IMR-90 (cell line): ENCODE data around the gene L3MBTL4. TPM values are rescaled to one million over a fixed set of nuclear protein-coding genes. Genes with fewer than 3 reads are reported as not detected.

Source experiments
- ATAC-seq: fragments of 200-7000 bp; cut with Tn5 transposase; 2 replicates; pipeline ENCODE4 v1.9.1; 2020; ENCODE audit warnings: low read depth, mild to moderate bottlenecking, moderate library complexity
- BruUV-seq: library from RNA; stranded (reverse); fragments of 400-500 nt; replicated peaks from 2 replicates; lab custom pipeline; 2021; lab: Mats Ljungman, UMichigan
- CTCF ChIA-PET: fragments of 300-600 bp; formaldehyde crosslinking; extraction: SDS; loops from one replicate; lab custom pipeline; 2021; ENCODE audit warnings: antibody characterized with exemption; lab: Yijun Ruan, JAX
- POLR2A ChIA-PET: fragments of 300-600 bp; sonication (Branson Sonifier 250); formaldehyde crosslinking; loops from one replicate; lab custom pipeline; 2022; ENCODE audit warnings: antibody characterized with exemption; ENCODE audit not compliant: unreplicated experiment; lab: Charles Lee
- DNase-seq: peaks from one replicate; pipeline ENCODE4 v3.0.0; 2013
- H2AFZ ChIP-seq: replicated peaks from 2 replicates; pipeline ENCODE3; 2013; ENCODE audit warnings: low read length, mild to moderate bottlenecking; ENCODE audit not compliant: poor library complexity
- H2AK5ac ChIP-seq: 2 replicates; pipeline ENCODE4 v1.6.1; 2013; ENCODE audit warnings: low read depth, low read length, inconsistent platforms
- H2AK9ac ChIP-seq: replicated peaks from 2 replicates; pipeline ENCODE3; 2013; ENCODE audit warnings: mild to moderate bottlenecking, low read depth, low read length, moderate library complexity; ENCODE audit not compliant: poor library complexity
- H2BK120ac ChIP-seq: 2 replicates; pipeline ENCODE4 v1.6.1; 2013; ENCODE audit warnings: low read depth, low read length, inconsistent platforms
- H2BK15ac ChIP-seq: 3 replicates; pipeline ENCODE4 v1.6.1; 2013; ENCODE audit warnings: low read depth, low read length, inconsistent platforms
- H2BK20ac ChIP-seq: 2 replicates; pipeline ENCODE4 v1.6.1; 2013; ENCODE audit warnings: low read depth, mild to moderate bottlenecking, inconsistent platforms, low read length, moderate library complexity
- H2BK5ac ChIP-seq: 2 replicates; pipeline ENCODE4 v1.6.1; 2013; ENCODE audit warnings: mild to moderate bottlenecking, low read depth, low read length, inconsistent platforms; ENCODE audit not compliant: poor library complexity, severe bottlenecking
- H3K14ac ChIP-seq: replicated peaks from 2 replicates; pipeline ENCODE4 v1.6.1; 2013; ENCODE audit warnings: low read depth, low read length, inconsistent platforms
- H3K18ac ChIP-seq: 2 replicates; pipeline ENCODE4 v1.6.1; 2013; ENCODE audit warnings: low read depth, low read length, control low read depth
- H3K23ac ChIP-seq: 2 replicates; pipeline ENCODE4 v1.6.1; 2013; ENCODE audit warnings: low read depth, low read length, inconsistent platforms
- H3K27ac ChIP-seq: 2 replicates; pipeline ENCODE4 v1.5.1; 2013; ENCODE audit warnings: mild to moderate bottlenecking, control low read depth, low read length; ENCODE audit not compliant: insufficient read depth
- H3K27me3 ChIP-seq: 2 replicates; pipeline ENCODE4 v1.6.1; 2013; ENCODE audit warnings: low read length; ENCODE audit not compliant: control insufficient read depth, insufficient read depth
- H3K36me3 ChIP-seq: 2 replicates; pipeline ENCODE4 v1.6.1; 2013; ENCODE audit warnings: low read length, mixed read lengths; ENCODE audit not compliant: control insufficient read depth, insufficient read depth
- H3K4ac ChIP-seq: 2 replicates; pipeline ENCODE4 v1.6.1; 2013; ENCODE audit warnings: low read depth, low read length, inconsistent platforms
- H3K4me1 ChIP-seq: 2 replicates; pipeline ENCODE4 v1.6.1; 2013; ENCODE audit warnings: low read length, mixed read lengths; ENCODE audit not compliant: control insufficient read depth, insufficient read depth
- H3K4me2 ChIP-seq: 2 replicates; pipeline ENCODE4 v1.6.1; 2013; ENCODE audit warnings: low read depth, mild to moderate bottlenecking, control low read depth, low read length, moderate library complexity
- H3K4me3 ChIP-seq: 2 replicates; pipeline ENCODE4 v1.5.1; 2013; ENCODE audit warnings: low read depth, mild to moderate bottlenecking, control low read depth, low read length, moderate library complexity; ENCODE audit not compliant: insufficient read depth
- H3K56ac ChIP-seq: 2 replicates; pipeline ENCODE4 v1.6.1; 2013; ENCODE audit warnings: low read length, inconsistent platforms; ENCODE audit not compliant: insufficient read depth; ENCODE audit errors: extremely low read depth
- H3K79me1 ChIP-seq, 2 experiments: 2 replicates each; pipeline ENCODE4 v1.6.1; 2013; ENCODE audit warnings: low read length in 2 of 2, inconsistent platforms in 1 of 2, low read depth in 1 of 2
- H3K9ac ChIP-seq: 2 replicates; pipeline ENCODE4 v1.6.1; 2013; ENCODE audit warnings: low read depth, low read length, control low read depth
- H3K9me1 ChIP-seq: 2 replicates; pipeline ENCODE4 v1.6.1; 2013; ENCODE audit warnings: low read length, inconsistent platforms; ENCODE audit not compliant: insufficient read depth
- H3K9me3 ChIP-seq: 2 replicates; pipeline ENCODE4 v1.6.1; 2013; ENCODE audit warnings: low read length; ENCODE audit not compliant: control insufficient read depth, insufficient read depth
- H4K20me1 ChIP-seq: 2 replicates; pipeline ENCODE4 v1.6.1; 2013; ENCODE audit warnings: low read length, inconsistent platforms; ENCODE audit not compliant: insufficient read depth
- H4K5ac ChIP-seq: 2 replicates; pipeline ENCODE4 v1.6.1; 2013; ENCODE audit warnings: mild to moderate bottlenecking, low read depth, low read length, control low read depth
- H4K8ac ChIP-seq, 2 experiments: 2 replicates each; pipeline ENCODE4 v1.6.1; 2013; ENCODE audit warnings: low read depth in 2 of 2, low read length in 2 of 2, control low read depth in 1 of 2, inconsistent platforms in 1 of 2
- H4K91ac ChIP-seq: 2 replicates; pipeline ENCODE4 v1.6.1; 2013; ENCODE audit warnings: low read depth, low read length, inconsistent platforms; ENCODE audit not compliant: insufficient read depth
- BHLHE40 ChIP-seq: fragments of 150-350 bp; IDR thresholded peaks from 2 replicates; pipeline ENCODE4 v1.6.1; 2016; ENCODE audit warnings: mild to moderate bottlenecking, low read depth, low read length
- CHD1 ChIP-seq: IDR thresholded peaks from 2 replicates; pipeline ENCODE4 v1.6.1; 2012; ENCODE audit warnings: low read depth, low read length, improper control_type of control experiment
- FOS ChIP-seq: fragments of 150-350 bp; IDR thresholded peaks from 2 replicates; pipeline ENCODE4 v1.6.1; 2016; ENCODE audit warnings: low read depth, low read length
- MAFK ChIP-seq: IDR thresholded peaks from 2 replicates; pipeline ENCODE4 v1.6.1; 2012; ENCODE audit warnings: low read depth, low read length, improper control_type of control experiment
- MAZ ChIP-seq: IDR thresholded peaks from 2 replicates; pipeline ENCODE4 v1.6.1; 2012; ENCODE audit warnings: low read depth, mild to moderate bottlenecking, low read length, improper control_type of control experiment, moderate library complexity, borderline replicate concordance
- MXI1 ChIP-seq: IDR thresholded peaks from 2 replicates; pipeline ENCODE4 v1.6.1; 2012; ENCODE audit warnings: low read depth, mild to moderate bottlenecking, low read length, moderate library complexity, borderline replicate concordance
- NFE2L2 ChIP-seq: fragments of 150-350 bp; IDR thresholded peaks from 2 replicates; pipeline ENCODE4 v1.6.1; 2016; ENCODE audit warnings: low read depth, mild to moderate bottlenecking, low read length
- RCOR1 ChIP-seq: IDR thresholded peaks from 2 replicates; pipeline ENCODE4 v1.6.1; 2012; ENCODE audit warnings: mild to moderate bottlenecking, low read length, improper control_type of control experiment; ENCODE audit not compliant: insufficient replicate concordance
- RFX5 ChIP-seq: IDR thresholded peaks from 2 replicates; pipeline ENCODE4 v1.8.0; 2012; ENCODE audit warnings: low read depth, mild to moderate bottlenecking, low read length, moderate library complexity
- SMC3 ChIP-seq: fragments of 150-350 bp; IDR thresholded peaks from 2 replicates; pipeline ENCODE4 v1.6.1; 2016; ENCODE audit warnings: low read depth, mild to moderate bottlenecking, antibody characterized with exemption, low read length, moderate library complexity
- WGBS, 2 experiments: methylation state at CpG; one replicate each; pipeline versions ENCODE4 v1.1.5 to v1.1.7; 2013; ENCODE audit warnings: missing lambda C conversion rate in 2 of 2; ENCODE audit not compliant: insufficient read length in 1 of 2; ENCODE audit errors: extremely low coverage in 2 of 2; 5-methylcytosine and 5-hydroxymethylcytosine counted together
- dilution Hi-C: fragments of 300-500 bp; cut with HindIII; formaldehyde crosslinking; loops from one replicate; pipeline ENCODE4 v1.14.3; 2018; ENCODE audit warnings: low sequenced_read_pairs; ENCODE audit not compliant: unreplicated experiment
- in situ Hi-C: fragments of 300-500 bp; cut with MboI; formaldehyde crosslinking; loops from 3 replicates; pipeline ENCODE4 v1.14.3; 2019; ENCODE audit warnings: low sequenced_read_pairs, inconsistent platforms, mixed read lengths
- intact Hi-C: fragments of 100-400 bp; cut with micrococcal nuclease; formaldehyde crosslinking; loops from 2 replicates; pipeline ENCODE4 v1.10.0; 2022
- polyA plus RNA-seq, 3 experiments: library from polyadenylated mRNA; depleted of rRNA; stranded (reverse); fragments of >200 nt; gene quantifications; 2 replicates each; pipeline ENCODE4 v1.2.3, GENCODE V29; 2012; ENCODE audit warnings: low replicate concordance in 1 of 3
- total RNA-seq: library from RNA; depleted of rRNA; stranded (reverse); fragments of >200 nt; gene quantifications from 2 replicates; pipeline ENCODE4 v1.2.3, GENCODE V29; 2012
- TF ChIP-seq, protein P1 (sequence below): fragments of 150-350 bp; IDR thresholded peaks from 2 replicates; pipeline ENCODE4 v1.6.1; 2017; ENCODE audit warnings: mild to moderate bottlenecking, antibody characterized with exemption, low read length, low read depth
- TF ChIP-seq, protein P2 (sequence below): fragments of 150-350 bp; IDR thresholded peaks from 2 replicates; pipeline ENCODE4 v1.6.1; 2016; ENCODE audit warnings: low read depth, mild to moderate bottlenecking, low read length, moderate library complexity, borderline replicate concordance

L3MBTL4 gene
- total and polyA plus RNA-seq, 2 of the 4 experiments (the other 2 are of a cell fraction) = under 0.01 to 0.02 TPM

DNA sequence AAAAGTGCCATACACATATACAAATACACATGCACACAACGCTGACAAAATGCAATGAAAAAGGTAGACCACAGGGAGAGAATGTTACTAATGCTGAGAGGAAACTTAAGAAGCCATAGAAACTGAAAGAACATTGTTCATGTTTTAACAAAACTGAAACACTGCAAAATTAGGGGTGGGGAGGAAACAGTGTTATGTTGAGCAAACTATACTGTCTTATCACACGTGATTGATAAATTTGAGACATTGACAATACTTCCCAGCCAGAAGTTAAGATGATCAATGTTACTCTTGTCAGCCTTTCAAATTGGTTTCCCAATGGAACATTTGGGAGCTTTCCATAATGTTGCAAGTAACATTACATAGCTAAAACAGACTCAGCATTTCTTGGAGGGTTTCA, 165.5 kb downstream of the L3MBTL4 start:
- Histone ChIP-seq H3K9me3 (no peaks in the 10 kb centered on the region), H3K56ac (no peak overlapping the region), H2BK20ac (no peak overlapping the region), H2BK120ac (no peak overlapping the region), H2BK5ac (no peak overlapping the region), H4K20me1 (no peaks in the 10 kb centered on the region), H2AK5ac (no peak overlapping the region), H3K4me1 (no peaks in the 10 kb centered on the region), H4K8ac (no peak overlapping the region), H2AK9ac (no peak overlapping the region), H3K4me2 (no peak overlapping the region), H4K91ac (no peak overlapping the region), H3K36me3 (no peaks in the 10 kb centered on the region), H3K79me1 (no peaks in the 10 kb centered on the region), H3K9me1 (no peaks in the 10 kb centered on the region), H3K9ac (no peak overlapping the region), H2BK15ac (no peak overlapping the region), H4K5ac (no peak overlapping the region), H3K23ac (no peak overlapping the region), H3K27ac (no peak overlapping the region), H3K4me3 (no peak overlapping the region), H2AFZ (no peak overlapping the region), H3K27me3 (no peaks in the 10 kb centered on the region), H3K18ac (no peak overlapping the region), H3K4ac (no peak overlapping the region), H3K14ac (no peak overlapping the region)
- ATAC-seq (no peak), DNase-seq (no peak)
- in situ Hi-C loops (no loop called here), dilution Hi-C loops (no loop called here), intact Hi-C loops (no loop called here)
- ChIA-PET POLR2A (no interaction called here), CTCF (no interaction called here)
- WGBS, 2 experiments = no CpG with 5 or more reads among the region's 2 CpGs
- BruUV-seq = no TSS peak
- TF ChIP-seq, protein P1, sequence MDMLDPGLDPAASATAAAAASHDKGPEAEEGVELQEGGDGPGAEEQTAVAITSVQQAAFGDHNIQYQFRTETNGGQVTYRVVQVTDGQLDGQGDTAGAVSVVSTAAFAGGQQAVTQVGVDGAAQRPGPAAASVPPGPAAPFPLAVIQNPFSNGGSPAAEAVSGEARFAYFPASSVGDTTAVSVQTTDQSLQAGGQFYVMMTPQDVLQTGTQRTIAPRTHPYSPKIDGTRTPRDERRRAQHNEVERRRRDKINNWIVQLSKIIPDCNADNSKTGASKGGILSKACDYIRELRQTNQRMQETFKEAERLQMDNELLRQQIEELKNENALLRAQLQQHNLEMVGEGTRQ = no peak
- TF ChIP-seq RFX5 (no peak), MAFK (no peak), MAZ (no peak), MXI1 (no peak), SMC3 (no peak), RCOR1 (no peak), NFE2L2 (no peak), FOS (no peak), CHD1 (no peak), BHLHE40 (no peak)
- TF ChIP-seq, protein P2, sequence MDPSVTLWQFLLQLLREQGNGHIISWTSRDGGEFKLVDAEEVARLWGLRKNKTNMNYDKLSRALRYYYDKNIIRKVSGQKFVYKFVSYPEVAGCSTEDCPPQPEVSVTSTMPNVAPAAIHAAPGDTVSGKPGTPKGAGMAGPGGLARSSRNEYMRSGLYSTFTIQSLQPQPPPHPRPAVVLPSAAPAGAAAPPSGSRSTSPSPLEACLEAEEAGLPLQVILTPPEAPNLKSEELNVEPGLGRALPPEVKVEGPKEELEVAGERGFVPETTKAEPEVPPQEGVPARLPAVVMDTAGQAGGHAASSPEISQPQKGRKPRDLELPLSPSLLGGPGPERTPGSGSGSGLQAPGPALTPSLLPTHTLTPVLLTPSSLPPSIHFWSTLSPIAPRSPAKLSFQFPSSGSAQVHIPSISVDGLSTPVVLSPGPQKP = no peak
